ENCODE measurements around the gene CYGB. TPM values are rescaled to one million over a fixed set of nuclear protein-coding genes. Genes with fewer than 3 reads are reported as not detected.

The CYGB gene
- total and polyA plus RNA-seq, 2 of the 13 experiments (the other 11 are each of a cell fraction or from before 2014, with no cell fraction given), result 18.9 to 27.1 TPM

GRCh38 chr17:76585649-76586593, 48.4 kb upstream of the CYGB start, which contains the start of gene ST6GALNAC2 (continued):
- TF ChIP-seq, protein P1, sequence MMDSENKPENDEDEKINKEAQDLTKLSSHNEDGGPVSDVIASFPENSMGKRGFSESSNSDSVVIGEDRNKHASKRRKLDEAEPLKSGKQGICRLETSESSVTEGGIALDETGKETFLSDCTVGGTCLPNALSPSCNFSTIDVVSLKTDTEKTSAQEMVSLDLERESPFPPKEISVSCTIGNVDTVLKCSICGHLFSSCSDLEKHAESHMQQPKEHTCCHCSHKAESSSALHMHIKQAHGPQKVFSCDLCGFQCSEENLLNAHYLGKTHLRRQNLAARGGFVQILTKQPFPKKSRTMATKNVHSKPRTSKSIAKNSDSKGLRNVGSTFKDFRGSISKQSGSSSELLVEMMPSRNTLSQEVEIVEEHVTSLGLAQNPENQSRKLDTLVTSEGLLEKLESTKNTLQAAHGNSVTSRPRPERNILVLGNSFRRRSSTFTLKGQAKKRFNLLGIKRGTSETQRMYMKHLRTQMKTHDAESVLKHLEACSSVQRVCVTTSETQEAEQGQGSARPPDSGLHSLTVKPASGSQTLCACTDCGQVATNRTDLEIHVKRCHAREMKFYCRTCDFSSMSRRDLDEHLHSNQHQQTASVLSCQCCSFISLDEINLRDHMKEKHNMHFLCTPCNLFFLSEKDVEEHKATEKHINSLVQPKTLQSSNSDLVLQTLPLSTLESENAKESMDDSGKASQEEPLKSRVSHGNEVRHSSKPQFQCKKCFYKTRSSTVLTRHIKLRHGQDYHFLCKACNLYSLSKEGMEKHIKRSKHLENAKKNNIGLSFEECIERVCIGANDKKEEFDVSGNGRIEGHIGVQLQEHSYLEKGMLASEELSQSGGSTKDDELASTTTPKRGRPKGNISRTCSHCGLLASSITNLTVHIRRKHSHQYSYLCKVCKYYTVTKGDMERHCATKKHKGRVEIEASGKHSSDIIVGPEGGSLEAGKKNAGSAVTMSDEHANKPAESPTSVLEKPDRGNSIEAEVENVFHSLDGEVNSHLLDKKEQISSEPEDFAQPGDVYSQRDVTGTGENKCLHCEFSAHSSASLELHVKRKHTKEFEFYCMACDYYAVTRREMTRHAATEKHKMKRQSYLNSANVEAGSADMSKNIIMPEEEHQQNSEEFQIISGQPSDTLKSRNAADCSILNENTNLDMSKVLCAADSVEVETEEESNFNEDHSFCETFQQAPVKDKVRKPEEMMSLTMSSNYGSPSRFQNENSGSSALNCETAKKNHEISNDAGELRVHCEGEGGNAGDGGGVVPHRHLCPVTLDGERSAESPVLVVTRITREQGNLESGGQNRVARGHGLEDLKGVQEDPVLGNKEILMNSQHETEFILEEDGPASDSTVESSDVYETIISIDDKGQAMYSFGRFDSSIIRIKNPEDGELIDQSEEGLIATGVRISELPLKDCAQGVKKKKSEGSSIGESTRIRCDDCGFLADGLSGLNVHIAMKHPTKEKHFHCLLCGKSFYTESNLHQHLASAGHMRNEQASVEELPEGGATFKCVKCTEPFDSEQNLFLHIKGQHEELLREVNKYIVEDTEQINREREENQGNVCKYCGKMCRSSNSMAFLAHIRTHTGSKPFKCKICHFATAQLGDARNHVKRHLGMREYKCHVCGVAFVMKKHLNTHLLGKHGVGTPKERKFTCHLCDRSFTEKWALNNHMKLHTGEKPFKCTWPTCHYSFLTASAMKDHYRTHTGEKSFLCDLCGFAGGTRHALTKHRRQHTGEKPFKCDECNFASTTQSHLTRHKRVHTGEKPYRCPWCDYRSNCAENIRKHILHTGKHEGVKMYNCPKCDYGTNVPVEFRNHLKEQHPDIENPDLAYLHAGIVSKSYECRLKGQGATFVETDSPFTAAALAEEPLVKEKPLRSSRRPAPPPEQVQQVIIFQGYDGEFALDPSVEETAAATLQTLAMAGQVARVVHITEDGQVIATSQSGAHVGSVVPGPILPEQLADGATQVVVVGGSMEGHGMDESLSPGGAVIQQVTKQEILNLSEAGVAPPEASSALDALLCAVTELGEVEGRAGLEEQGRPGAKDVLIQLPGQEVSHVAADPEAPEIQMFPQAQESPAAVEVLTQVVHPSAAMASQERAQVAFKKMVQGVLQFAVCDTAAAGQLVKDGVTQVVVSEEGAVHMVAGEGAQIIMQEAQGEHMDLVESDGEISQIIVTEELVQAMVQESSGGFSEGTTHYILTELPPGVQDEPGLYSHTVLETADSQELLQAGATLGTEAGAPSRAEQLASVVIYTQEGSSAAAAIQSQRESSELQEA (CRISPR knock-in tag; IDR thresholded peaks at IDR 0.05; ENCODE audit: not compliant biosample characterization), result no peak
- TF ChIP-seq, protein P2, sequence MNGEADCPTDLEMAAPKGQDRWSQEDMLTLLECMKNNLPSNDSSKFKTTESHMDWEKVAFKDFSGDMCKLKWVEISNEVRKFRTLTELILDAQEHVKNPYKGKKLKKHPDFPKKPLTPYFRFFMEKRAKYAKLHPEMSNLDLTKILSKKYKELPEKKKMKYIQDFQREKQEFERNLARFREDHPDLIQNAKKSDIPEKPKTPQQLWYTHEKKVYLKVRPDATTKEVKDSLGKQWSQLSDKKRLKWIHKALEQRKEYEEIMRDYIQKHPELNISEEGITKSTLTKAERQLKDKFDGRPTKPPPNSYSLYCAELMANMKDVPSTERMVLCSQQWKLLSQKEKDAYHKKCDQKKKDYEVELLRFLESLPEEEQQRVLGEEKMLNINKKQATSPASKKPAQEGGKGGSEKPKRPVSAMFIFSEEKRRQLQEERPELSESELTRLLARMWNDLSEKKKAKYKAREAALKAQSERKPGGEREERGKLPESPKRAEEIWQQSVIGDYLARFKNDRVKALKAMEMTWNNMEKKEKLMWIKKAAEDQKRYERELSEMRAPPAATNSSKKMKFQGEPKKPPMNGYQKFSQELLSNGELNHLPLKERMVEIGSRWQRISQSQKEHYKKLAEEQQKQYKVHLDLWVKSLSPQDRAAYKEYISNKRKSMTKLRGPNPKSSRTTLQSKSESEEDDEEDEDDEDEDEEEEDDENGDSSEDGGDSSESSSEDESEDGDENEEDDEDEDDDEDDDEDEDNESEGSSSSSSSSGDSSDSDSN (CRISPR knock-in tag; IDR thresholded peaks at IDR 0.05), result peak; percentile 96
- TF ChIP-seq MAFF (IDR thresholded peaks at IDR 0.05; ENCODE audit: low read depth, low read length) (no peak), ZFY (CRISPR knock-in tag; IDR thresholded peaks at IDR 0.05) (peak; percentile 48; the same call in 1 of the 2 replicates), RBM22 (optimal IDR thresholded peaks at IDR 0.05; ENCODE audit: low read length) (no peak), ZNF800 (CRISPR knock-in tag; IDR thresholded peaks at IDR 0.05) (peak; percentile 100), HNRNPL (IDR thresholded peaks at IDR 0.05; ENCODE audit: low read depth, low read length) (peak; percentile 73; the same call in 1 of the 2 replicates)
- TF ChIP-seq, protein P3, sequence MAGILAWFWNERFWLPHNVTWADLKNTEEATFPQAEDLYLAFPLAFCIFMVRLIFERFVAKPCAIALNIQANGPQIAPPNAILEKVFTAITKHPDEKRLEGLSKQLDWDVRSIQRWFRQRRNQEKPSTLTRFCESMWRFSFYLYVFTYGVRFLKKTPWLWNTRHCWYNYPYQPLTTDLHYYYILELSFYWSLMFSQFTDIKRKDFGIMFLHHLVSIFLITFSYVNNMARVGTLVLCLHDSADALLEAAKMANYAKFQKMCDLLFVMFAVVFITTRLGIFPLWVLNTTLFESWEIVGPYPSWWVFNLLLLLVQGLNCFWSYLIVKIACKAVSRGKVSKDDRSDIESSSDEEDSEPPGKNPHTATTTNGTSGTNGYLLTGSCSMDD (CRISPR knock-in tag; IDR thresholded peaks at IDR 0.05), result no peak
- TF ChIP-seq, protein P4, sequence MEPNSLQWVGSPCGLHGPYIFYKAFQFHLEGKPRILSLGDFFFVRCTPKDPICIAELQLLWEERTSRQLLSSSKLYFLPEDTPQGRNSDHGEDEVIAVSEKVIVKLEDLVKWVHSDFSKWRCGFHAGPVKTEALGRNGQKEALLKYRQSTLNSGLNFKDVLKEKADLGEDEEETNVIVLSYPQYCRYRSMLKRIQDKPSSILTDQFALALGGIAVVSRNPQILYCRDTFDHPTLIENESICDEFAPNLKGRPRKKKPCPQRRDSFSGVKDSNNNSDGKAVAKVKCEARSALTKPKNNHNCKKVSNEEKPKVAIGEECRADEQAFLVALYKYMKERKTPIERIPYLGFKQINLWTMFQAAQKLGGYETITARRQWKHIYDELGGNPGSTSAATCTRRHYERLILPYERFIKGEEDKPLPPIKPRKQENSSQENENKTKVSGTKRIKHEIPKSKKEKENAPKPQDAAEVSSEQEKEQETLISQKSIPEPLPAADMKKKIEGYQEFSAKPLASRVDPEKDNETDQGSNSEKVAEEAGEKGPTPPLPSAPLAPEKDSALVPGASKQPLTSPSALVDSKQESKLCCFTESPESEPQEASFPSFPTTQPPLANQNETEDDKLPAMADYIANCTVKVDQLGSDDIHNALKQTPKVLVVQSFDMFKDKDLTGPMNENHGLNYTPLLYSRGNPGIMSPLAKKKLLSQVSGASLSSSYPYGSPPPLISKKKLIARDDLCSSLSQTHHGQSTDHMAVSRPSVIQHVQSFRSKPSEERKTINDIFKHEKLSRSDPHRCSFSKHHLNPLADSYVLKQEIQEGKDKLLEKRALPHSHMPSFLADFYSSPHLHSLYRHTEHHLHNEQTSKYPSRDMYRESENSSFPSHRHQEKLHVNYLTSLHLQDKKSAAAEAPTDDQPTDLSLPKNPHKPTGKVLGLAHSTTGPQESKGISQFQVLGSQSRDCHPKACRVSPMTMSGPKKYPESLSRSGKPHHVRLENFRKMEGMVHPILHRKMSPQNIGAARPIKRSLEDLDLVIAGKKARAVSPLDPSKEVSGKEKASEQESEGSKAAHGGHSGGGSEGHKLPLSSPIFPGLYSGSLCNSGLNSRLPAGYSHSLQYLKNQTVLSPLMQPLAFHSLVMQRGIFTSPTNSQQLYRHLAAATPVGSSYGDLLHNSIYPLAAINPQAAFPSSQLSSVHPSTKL (CRISPR knock-in tag; IDR thresholded peaks at IDR 0.05), result 0 out of 2 replicates have a peak, but pooled peaks have one; percentile 40
